ENCODE measurements around the gene CNTRL. TPM values are rescaled to one million over a fixed set of nuclear protein-coding genes. Genes with fewer than 3 reads are reported as not detected.

Gene CNTRL
- total and polyA plus RNA-seq, 2 of the 8 experiments (the other 6 are each of a cell fraction or from before 2014, with no cell fraction given), result 5.1 to 13.9 TPM

GRCh38 chr9:121216271-121216805 lies 141.6 kb downstream of the CNTRL start:
- no peak overlapping the region for H2BK20ac ChIP-seq (ENCODE audit: low read length)
- TF ChIP-seq CHD2 (IDR thresholded peaks at IDR 0.05; ENCODE audit: low read length), result no peak
- no peak for TF ChIP-seq POLR2AphosphoS5 (IDR thresholded peaks at IDR 0.05; ENCODE audit: low read depth, low read length)
- TF ChIP-seq GTF2F1 (IDR thresholded peaks at IDR 0.05; ENCODE audit: borderline replicate concordance, low read depth, low read length), result no peak
- no peak for TF ChIP-seq POLR2A (IDR thresholded peaks at IDR 0.05; ENCODE audit: control extremely low read depth in 1 of 2, low read depth in 2 of 2, low read length in 2 of 2)
- TF ChIP-seq CTCF (IDR thresholded peaks at IDR 0.05; ENCODE audit: control extremely low read depth in 1 of 3, insufficient read depth in 1 of 3, low read depth in 1 of 3, low read length in 3 of 3), result no peak

More at GRCh38 chr9:121216271-121216805, 141.6 kb downstream of the CNTRL start:
- no peak overlapping the region for H2AK5ac ChIP-seq (ENCODE audit: low read depth, low read length)
- H3K9me3 ChIP-seq (ENCODE audit: insufficient read depth in 2 of 2, low read depth in 1 of 2, low read length in 1 of 2), result no peaks in the 10 kb centered on the region
- no peaks in the 10 kb centered on the region for H3K36me3 ChIP-seq (ENCODE audit: control insufficient read depth in 2 of 4, insufficient read depth in 4 of 4, low read length in 3 of 4)
- no peaks in the 10 kb centered on the region; a peak in 2 of 7 replicates for H3K27me3 ChIP-seq (replicated peaks in 1 of 4; ENCODE audit: control insufficient read depth in 3 of 4, extremely low read depth in 1 of 4, insufficient read depth in 3 of 4, low read length in 3 of 4)
- no peak overlapping the region for H2BK12ac ChIP-seq (ENCODE audit: low read depth, low read length)
- H3K79me1 ChIP-seq (ENCODE audit: low read depth, low read length), result no peaks in the 10 kb centered on the region
- H3K56ac ChIP-seq (replicated peaks; ENCODE audit: insufficient read length, low read depth, low read length), result no peak overlapping the region
- H2BK5ac ChIP-seq (ENCODE audit: low read depth, low read length), result no peak overlapping the region
- H3K23me2 ChIP-seq (ENCODE audit: low read depth, low read length), result no peaks in the 10 kb centered on the region
- H2BK15ac ChIP-seq (ENCODE audit: low read length), result 0 out of 2 replicates have a peak overlapping the region, but pooled peaks have one; percentile 11
- H4K91ac ChIP-seq (replicated peaks; ENCODE audit: insufficient read length, low read length), result peak overlapping the region; percentile 15
- no peak overlapping the region for H3K14ac ChIP-seq (ENCODE audit: insufficient read length)
- no peak overlapping the region for H2BK120ac ChIP-seq (replicated peaks; ENCODE audit: low read depth, low read length)
- FAIRE-seq, result no peak
- DNase-seq (ENCODE audit: low read depth in 1 of 2, low spot score in 2 of 2), result peak in 1 of 2 experiments; percentile 32
- H4K8ac ChIP-seq (ENCODE audit: extremely low read depth, insufficient read depth, low read length), result no peak overlapping the region
- H3K79me2 ChIP-seq (ENCODE audit: control insufficient read depth in 1 of 2, insufficient read depth in 2 of 2, low read length in 2 of 2), result no peaks in the 10 kb centered on the region
- H3K4me2 ChIP-seq (ENCODE audit: insufficient read depth in 1 of 2, low read depth in 2 of 2, low read length in 2 of 2), result no peak overlapping the region
- H3K4me3 ChIP-seq (ENCODE audit: extremely low read depth in 1 of 4, insufficient read depth in 2 of 4, low read depth in 3 of 4, low read length in 4 of 4), result no peak overlapping the region
- no peak overlapping the region for H2AFZ ChIP-seq (ENCODE audit: low read length)
- CTCF ChIA-PET (ENCODE audit: partially characterized antibody), result interaction anchor here (0.6 to 3.0 kb wide), 10 partner anchors 8 to 161 kb away, joined by 3 to 17 read pairs (median 3); partner anchors contain the start of gene GSN
- no peak overlapping the region for H3K4ac ChIP-seq (replicated peaks; ENCODE audit: insufficient read length, low read depth, low read length)
- no peak overlapping the region for H4K5ac ChIP-seq (ENCODE audit: insufficient read length, low read depth, low read length)
- no peak overlapping the region for H3K9ac ChIP-seq (replicated peaks in 1 of 4; ENCODE audit: extremely low read depth in 1 of 4, low read depth in 3 of 4, low read length in 3 of 4)
- no peaks in the 10 kb centered on the region for H4K20me1 ChIP-seq (replicated peaks in 1 of 2; ENCODE audit: control insufficient read depth in 1 of 2, insufficient read depth in 2 of 2, low read length in 2 of 2)
- POLR2A ChIA-PET (ENCODE audit: partially characterized antibody), result no interaction called here
- H3K18ac ChIP-seq (ENCODE audit: extremely low read depth, low read length), result no peak overlapping the region
- no peak overlapping the region for H3K27ac ChIP-seq (ENCODE audit: low read depth, low read length)
- no peak overlapping the region for H3K23ac ChIP-seq (ENCODE audit: insufficient read length)
- 97% methylated on average over 3 of the region's 3 CpGs; no CpG with 5 or more reads in 1 of the 2 experiments for WGBS, 2 experiments (ENCODE audit: extremely low coverage in 1 of 2, insufficient coverage in 1 of 2, insufficient read length in 1 of 2, insufficient replicate concordance in 2 of 2, low coverage in 1 of 2, low lambda C conversion rate in 2 of 2, missing lambda C conversion rate in 1 of 2)
- H3K4me1 ChIP-seq (replicated peaks in 1 of 4; ENCODE audit: control insufficient read depth in 3 of 4, insufficient read depth in 4 of 4, low read length in 3 of 4), result peaks cover 6 to 18% (median 11%) of the 10 kb centered on the region in 4 experiments
